OCI-LY7 (cell line): ENCODE results near the gene FKBP2.

ENCODE experiments used
- CTCF ChIP-seq: fragments of 200-600 bp; sonication (generic); conservative IDR thresholded peaks from 2 replicates; pipeline ENCODE4 v1.5.1; 2014; ENCODE audit warnings: mild to moderate bottlenecking, antibody characterized with exemption, low read length, moderate library complexity, mixed read lengths
- EZH2phosphoT487 ChIP-seq: fragments of 200-600 bp; sonication (generic); IDR thresholded peaks from 2 replicates; pipeline ENCODE4 v1.6.1; 2018; ENCODE audit warnings: low read depth, borderline replicate concordance, mild to moderate bottlenecking, mixed run types, antibody characterized with exemption, low read length, moderate library complexity, mixed read lengths

GRCh38 chr11:64220798-64221197, 20.1 kb upstream of the FKBP2 start:
- TF ChIP-seq CTCF (no peak), EZH2phosphoT487 (no peak)
